K562 (cell line): ENCODE data around the gene ODF2. TPM values are rescaled to one million over a fixed set of nuclear protein-coding genes. Genes with fewer than 3 reads are reported as not detected.

Experiments used
- ATAC-seq: fragments of 200-7000 bp; cut with Tn5 transposase; 3 replicates; pipeline ENCODE4 v1.9.1; 2020; ENCODE audit warnings: moderate library complexity
- BruUV-seq: library from RNA; stranded (reverse); fragments of 400-500 nt; replicated peaks from 2 replicates; lab custom pipeline; 2021; lab: Mats Ljungman, UMichigan
- CTCF ChIA-PET: fragments of 300-600 bp; formaldehyde crosslinking; extraction: SDS; loops from one replicate; lab custom pipeline; 2021; ENCODE audit warnings: low intra/inter-chr PET ratio; lab: Yijun Ruan, JAX
- POLR2A ChIA-PET: fragments of 300-600, 350-650 bp; sonication (Branson Sonifier 250); formaldehyde crosslinking; extraction: SDS; loops from one replicate; lab custom pipeline; 2021; ENCODE audit warnings: antibody characterized with exemption, inconsistent platforms; lab: Yijun Ruan, JAX
- DNase-seq, 4 experiments: peaks; one replicate each; pipeline versions ENCODE4 v3.0.0 to v3.0.0-alpha.2; 2011 to 2018; ENCODE audit warnings: low spot score in 3 of 4, mixed read lengths in 3 of 4; ENCODE audit errors: extremely low read depth in 1 of 4
- FAIRE-seq: peaks from 2 replicates; lab custom pipeline; 2011; peaks lifted over from hg19 to GRCh38; lab: Jason Lieb, UNC
- H2AFZ ChIP-seq: 2 replicates; pipeline ENCODE4 v1.6.0; 2011; ENCODE audit warnings: low read depth, low read length, control low read depth, inconsistent platforms
- H3K27ac ChIP-seq: fragments of 200-600 bp; 3 replicates; pipeline ENCODE4 v1.8.0; 2011; ENCODE audit warnings: low read depth, mild to moderate bottlenecking, control low read depth, inconsistent platforms, low read length, moderate library complexity, mixed read lengths; ENCODE audit errors: extremely low read depth
- H3K27me3 ChIP-seq, 2 experiments: fragments of 300-600 bp in 1 of 2; 2 replicates in 1 of 2; 3 replicates in 1 of 2; pipeline versions ENCODE4 v1.6.0 to v1.8.0; 2011; ENCODE audit warnings: inconsistent platforms in 2 of 2, low read length in 2 of 2, mild to moderate bottlenecking in 1 of 2, mixed read lengths in 1 of 2, moderate library complexity in 1 of 2; ENCODE audit not compliant: control insufficient read depth in 2 of 2, insufficient read depth in 2 of 2
- H3K36me3 ChIP-seq: fragments of 300-600 bp; 3 replicates; pipeline ENCODE4 v1.8.0; 2011; ENCODE audit warnings: mild to moderate bottlenecking, low read length, inconsistent platforms; ENCODE audit not compliant: control insufficient read depth, insufficient read depth
- H3K4me1 ChIP-seq, 2 experiments: fragments of 200-600 bp in 1 of 2; replicated peaks in 1 of 2; 2 replicates in 1 of 2; 3 replicates in 1 of 2; pipeline versions ENCODE4 v1.5.1 to v1.8.0; 2011; ENCODE audit warnings: inconsistent platforms in 2 of 2, low read length in 2 of 2, mild to moderate bottlenecking in 1 of 2, mixed read lengths in 1 of 2, moderate library complexity in 1 of 2; ENCODE audit not compliant: control insufficient read depth in 2 of 2, insufficient read depth in 2 of 2
- H3K4me2 ChIP-seq: 2 replicates; pipeline ENCODE4 v1.6.1; 2011; ENCODE audit warnings: low read length, control low read depth, inconsistent platforms, mixed read lengths; ENCODE audit not compliant: insufficient read depth
- H3K4me3 ChIP-seq: fragments of 200-600 bp; sonication (generic), shearing (Covaris generic); 2 replicates; pipeline ENCODE4 v1.5.1; 2016; ENCODE audit warnings: control low read depth, inconsistent platforms
- H3K79me2 ChIP-seq: fragments of 200-600 bp; 3 replicates; pipeline ENCODE4 v1.8.0; 2011; ENCODE audit warnings: low read length, inconsistent platforms; ENCODE audit not compliant: control insufficient read depth, insufficient read depth
- H3K9ac ChIP-seq, 2 experiments: 2 replicates each; pipeline versions ENCODE4 v1.6.0 to v1.6.1; 2011; ENCODE audit warnings: low read depth in 2 of 2, low read length in 2 of 2, control low read depth in 1 of 2, inconsistent platforms in 1 of 2, mild to moderate bottlenecking in 1 of 2, mixed read lengths in 1 of 2; ENCODE audit not compliant: insufficient read depth in 1 of 2
- H3K9me1 ChIP-seq: one replicate; pipeline ENCODE4 v1.6.0; 2011; ENCODE audit warnings: inconsistent platforms, mild to moderate bottlenecking, low read length, moderate library complexity; ENCODE audit not compliant: control insufficient read depth, insufficient read depth
- H3K9me3 ChIP-seq: replicated peaks from 2 replicates; pipeline ENCODE4 v1.5.1; 2011; ENCODE audit warnings: low read depth, low read length, inconsistent platforms; ENCODE audit not compliant: control insufficient read depth, insufficient read depth
- H4K20me1 ChIP-seq: replicated peaks from 2 replicates; pipeline ENCODE4 v1.6.1; 2011; ENCODE audit warnings: low read length, inconsistent platforms, mixed read lengths; ENCODE audit not compliant: control insufficient read depth, insufficient read depth
- COPS2 ChIP-seq: fragments of 450-650 bp; conservative IDR thresholded peaks from 2 replicates; pipeline ENCODE4 v1.6.1; 2016; ENCODE audit warnings: mild to moderate bottlenecking, moderate library complexity
- DACH1 ChIP-seq: fragments of 450-650 bp; IDR thresholded peaks from 2 replicates; pipeline ENCODE4 v1.6.1; 2018; ENCODE audit not compliant: partially characterized antibody
- EP300 ChIP-seq: IDR thresholded peaks from 2 replicates; pipeline ENCODE4 v1.6.1; 2012; ENCODE audit warnings: low read length, improper control_type of control experiment
- FOXP1 ChIP-seq: sonication (generic); formaldehyde crosslinking; IDR thresholded peaks from 2 replicates; pipeline ENCODE4 v1.8.0; 2022; ENCODE audit warnings: mild to moderate bottlenecking, missing genetic modification reagents
- OTX1 ChIP-seq: fragments of 450-650 bp; formaldehyde crosslinking; IDR thresholded peaks from 2 replicates; pipeline ENCODE4 v1.4.0; 2022; ENCODE audit warnings: mild to moderate bottlenecking
- POLR2G ChIP-seq: fragments of 200-400 bp; formaldehyde crosslinking; IDR thresholded peaks from 2 replicates; pipeline ENCODE4 v1.6.1; 2017; ENCODE audit warnings: low read depth, mild to moderate bottlenecking, antibody characterized with exemption, low read length, moderate library complexity
- POLR2H ChIP-seq: IDR thresholded peaks from 2 replicates; pipeline ENCODE4 v1.6.1; 2016; ENCODE audit warnings: missing genetic modification characterization, low read depth, mild to moderate bottlenecking, control low read depth, missing compliant biosample characterization, moderate library complexity
- SETDB1 ChIP-seq: IDR thresholded peaks from one replicate; pipeline ENCODE4 v1.6.1; 2012; ENCODE audit warnings: low read length, control low read depth, inconsistent platforms
- SMARCA5 ChIP-seq: fragments of 450-650 bp; IDR thresholded peaks from 2 replicates; pipeline ENCODE4 v1.6.1; 2016
- SMARCC2 ChIP-seq: fragments of 450-650 bp; IDR thresholded peaks from 2 replicates; pipeline ENCODE4 v1.6.1; 2017; ENCODE audit warnings: antibody characterized with exemption, moderate library complexity, mild to moderate bottlenecking, low read depth
- SP2 ChIP-seq: IDR thresholded peaks from 2 replicates; pipeline ENCODE4 v1.6.1; 2011; ENCODE audit warnings: mild to moderate bottlenecking, low read depth, low read length, moderate library complexity; ENCODE audit not compliant: poor library complexity, severe bottlenecking; ENCODE audit errors: extremely low read depth
- WGBS: fragments of 100-300 bp; shearing (Covaris generic); methylation state at CpG from one replicate; pipeline ENCODE4 v1.1.6; 2016; ENCODE audit warnings: low coverage, mixed read lengths; ENCODE audit not compliant: insufficient coverage; ENCODE audit errors: missing lambda C conversion rate; 5-methylcytosine and 5-hydroxymethylcytosine counted together
- in situ Hi-C: fragments of 300-500 bp; cut with MboI; formaldehyde crosslinking; loops from 4 replicates; pipeline ENCODE4 v1.15.0; 2018; ENCODE audit warnings: inconsistent platforms, mixed read lengths
- intact Hi-C: fragments of 100-400 bp; cut with micrococcal nuclease; formaldehyde crosslinking; loops from 2 replicates; pipeline ENCODE4 v1.14.2; 2022
- polyA plus RNA-seq, 8 experiments: library from polyadenylated mRNA; depleted of rRNA in 4 of 8; stranded (reverse) in 5 of 8; unstranded in 3 of 8; fragments of >200 nt; fragmentation: Nextera tagmentation in 2 of 8; fragmentation: Illumina TruSeq in 1 of 8; extraction: Ambion mirVana in 2 of 8; extraction: Trizol in 1 of 8; gene quantifications; 2 replicates each; pipeline versions ENCODE4 v1.2.1 to v1.2.3, GENCODE V29; 2011 to 2014; ENCODE audit warnings: inconsistent platforms in 1 of 8, missing spikeins in 1 of 8
- total RNA-seq, 7 experiments: library from RNA; depleted of rRNA in 6 of 7; stranded (reverse); fragments of >200 nt in 6 of 7; fragmentation: Illumina TruSeq in 2 of 7; extraction: Trizol in 2 of 7; gene quantifications; 2 replicates each; pipeline versions ENCODE4 v1.2.1 to v1.2.3, GENCODE V29; 2011 to 2021; ENCODE audit warnings: low replicate concordance in 1 of 7
- TF ChIP-seq, protein P1 (sequence below): sonication (generic); formaldehyde crosslinking; IDR thresholded peaks from 2 replicates; pipeline ENCODE4 v1.4.0; 2020; ENCODE audit warnings: mild to moderate bottlenecking, missing genetic modification reagents
- TF ChIP-seq, protein P2 (sequence below): fragments of 450-650 bp; IDR thresholded peaks from 2 replicates; pipeline ENCODE4 v1.6.1; 2016; ENCODE audit warnings: borderline replicate concordance
- TF ChIP-seq, protein P3 (sequence below): fragments of 250-450 bp; sonication (Bioruptor Pico); IDR thresholded peaks from 2 replicates; pipeline ENCODE4 v1.8.0; 2022; ENCODE audit warnings: moderate library complexity, mild to moderate bottlenecking, inconsistent platforms

The ODF2 gene
- total and polyA plus RNA-seq, 9 of the 15 experiments (the other 6 are each of a cell fraction or from before 2014, with no cell fraction given) = 16.5 to 83.2 (median 69.7) TPM

DNA sequence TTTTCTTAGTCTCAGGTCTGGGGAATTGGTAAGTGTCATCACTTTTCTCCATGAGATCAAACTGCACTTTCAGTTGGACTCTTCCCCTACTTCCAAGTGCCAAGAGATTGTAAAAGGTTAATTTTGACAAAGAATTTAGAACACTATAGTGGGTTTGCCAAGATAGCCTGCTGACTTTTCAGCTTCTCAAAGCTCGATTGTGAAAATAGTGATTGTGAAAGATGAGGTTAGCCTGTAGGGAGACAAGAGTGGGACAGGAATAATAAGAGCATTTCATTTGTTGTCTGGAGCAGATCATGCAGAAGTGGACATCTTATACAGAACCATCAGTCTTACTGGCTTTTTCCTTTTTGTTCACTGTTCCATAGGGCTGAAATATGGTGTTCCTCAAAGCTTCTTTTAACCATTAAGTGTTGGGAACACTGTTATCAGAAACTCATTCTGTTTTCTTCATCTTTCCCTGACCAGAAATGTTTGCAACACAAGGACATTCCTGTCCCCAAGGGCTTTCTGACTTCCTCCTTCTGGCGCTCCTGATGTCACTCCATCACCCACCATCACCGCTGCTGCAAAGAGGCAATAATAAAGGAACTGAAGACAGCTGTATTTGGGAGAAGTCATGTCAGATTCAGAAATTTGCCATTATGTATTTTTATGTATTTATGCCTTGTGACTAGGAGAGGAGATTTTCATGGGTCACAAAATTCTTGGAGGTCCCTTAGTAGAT is 85.0 kb downstream of the ODF2 start:
- H3K4me1 ChIP-seq = no peaks in the 10 kb centered on the region
- TF ChIP-seq, protein P1, sequence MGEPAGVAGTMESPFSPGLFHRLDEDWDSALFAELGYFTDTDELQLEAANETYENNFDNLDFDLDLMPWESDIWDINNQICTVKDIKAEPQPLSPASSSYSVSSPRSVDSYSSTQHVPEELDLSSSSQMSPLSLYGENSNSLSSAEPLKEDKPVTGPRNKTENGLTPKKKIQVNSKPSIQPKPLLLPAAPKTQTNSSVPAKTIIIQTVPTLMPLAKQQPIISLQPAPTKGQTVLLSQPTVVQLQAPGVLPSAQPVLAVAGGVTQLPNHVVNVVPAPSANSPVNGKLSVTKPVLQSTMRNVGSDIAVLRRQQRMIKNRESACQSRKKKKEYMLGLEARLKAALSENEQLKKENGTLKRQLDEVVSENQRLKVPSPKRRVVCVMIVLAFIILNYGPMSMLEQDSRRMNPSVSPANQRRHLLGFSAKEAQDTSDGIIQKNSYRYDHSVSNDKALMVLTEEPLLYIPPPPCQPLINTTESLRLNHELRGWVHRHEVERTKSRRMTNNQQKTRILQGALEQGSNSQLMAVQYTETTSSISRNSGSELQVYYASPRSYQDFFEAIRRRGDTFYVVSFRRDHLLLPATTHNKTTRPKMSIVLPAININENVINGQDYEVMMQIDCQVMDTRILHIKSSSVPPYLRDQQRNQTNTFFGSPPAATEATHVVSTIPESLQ (CRISPR knock-in tag) = no peak
- no peak for TF ChIP-seq SP2
- TF ChIP-seq POLR2G = no peak
- TF ChIP-seq, protein P2, sequence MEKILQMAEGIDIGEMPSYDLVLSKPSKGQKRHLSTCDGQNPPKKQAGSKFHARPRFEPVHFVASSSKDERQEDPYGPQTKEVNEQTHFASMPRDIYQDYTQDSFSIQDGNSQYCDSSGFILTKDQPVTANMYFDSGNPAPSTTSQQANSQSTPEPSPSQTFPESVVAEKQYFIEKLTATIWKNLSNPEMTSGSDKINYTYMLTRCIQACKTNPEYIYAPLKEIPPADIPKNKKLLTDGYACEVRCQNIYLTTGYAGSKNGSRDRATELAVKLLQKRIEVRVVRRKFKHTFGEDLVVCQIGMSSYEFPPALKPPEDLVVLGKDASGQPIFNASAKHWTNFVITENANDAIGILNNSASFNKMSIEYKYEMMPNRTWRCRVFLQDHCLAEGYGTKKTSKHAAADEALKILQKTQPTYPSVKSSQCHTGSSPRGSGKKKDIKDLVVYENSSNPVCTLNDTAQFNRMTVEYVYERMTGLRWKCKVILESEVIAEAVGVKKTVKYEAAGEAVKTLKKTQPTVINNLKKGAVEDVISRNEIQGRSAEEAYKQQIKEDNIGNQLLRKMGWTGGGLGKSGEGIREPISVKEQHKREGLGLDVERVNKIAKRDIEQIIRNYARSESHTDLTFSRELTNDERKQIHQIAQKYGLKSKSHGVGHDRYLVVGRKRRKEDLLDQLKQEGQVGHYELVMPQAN = no peak
- TF ChIP-seq FOXP1 (CRISPR knock-in tag) = no peak
- no peak for TF ChIP-seq DACH1
- no peak for TF ChIP-seq COPS2
- TF ChIP-seq, protein P3, sequence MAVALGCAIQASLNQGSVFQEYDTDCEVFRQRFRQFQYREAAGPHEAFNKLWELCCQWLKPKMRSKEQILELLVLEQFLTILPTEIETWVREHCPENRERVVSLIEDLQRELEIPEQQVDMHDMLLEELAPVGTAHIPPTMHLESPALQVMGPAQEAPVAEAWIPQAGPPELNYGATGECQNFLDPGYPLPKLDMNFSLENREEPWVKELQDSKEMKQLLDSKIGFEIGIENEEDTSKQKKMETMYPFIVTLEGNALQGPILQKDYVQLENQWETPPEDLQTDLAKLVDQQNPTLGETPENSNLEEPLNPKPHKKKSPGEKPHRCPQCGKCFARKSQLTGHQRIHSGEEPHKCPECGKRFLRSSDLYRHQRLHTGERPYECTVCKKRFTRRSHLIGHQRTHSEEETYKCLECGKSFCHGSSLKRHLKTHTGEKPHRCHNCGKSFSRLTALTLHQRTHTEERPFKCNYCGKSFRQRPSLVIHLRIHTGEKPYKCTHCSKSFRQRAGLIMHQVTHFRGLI (CRISPR knock-in tag) = no peak
- no peak for TF ChIP-seq SMARCA5
- TF ChIP-seq SMARCC2 = no peak
- no peak for TF ChIP-seq SETDB1
- TF ChIP-seq POLR2H (tag) = no peak
- TF ChIP-seq EP300 = no peak
- TF ChIP-seq OTX1 (CRISPR knock-in tag) = no peak
- no peak overlapping the region for H2AFZ ChIP-seq
- WGBS = 78% methylated on average over 3 of the region's 3 CpGs
- intact Hi-C loops = no loop called here
- peaks cover 3% of the 10 kb centered on the region for H3K9me1 ChIP-seq
- no peak overlapping the region for H3K4me3 ChIP-seq
- no peak overlapping the region for H3K4me2 ChIP-seq
- H3K79me2 ChIP-seq = no peaks in the 10 kb centered on the region
- ChIA-PET POLR2A (interaction anchor here (4.9 kb wide), 1 partner anchor 10 kb away, joined by 27 read pairs; the partner anchor contains the start of gene SPTAN1), CTCF (no interaction called here)
- BruUV-seq = no TSS peak
- in situ Hi-C loops = no loop called here
- no peaks in the 10 kb centered on the region for H3K27me3 ChIP-seq
- 0 out of 2 replicates have a peak, but pooled peaks cover 4% of the 10 kb centered on the region for H4K20me1 ChIP-seq
- H3K27ac ChIP-seq = no peak overlapping the region
- no peak for DNase-seq
- H3K9ac ChIP-seq = no peak overlapping the region
- H3K9me3 ChIP-seq = no peaks in the 10 kb centered on the region; the same call in 1 of the 2 replicates
- FAIRE-seq = no peak
- no peak for ATAC-seq
- H3K36me3 ChIP-seq = peaks cover 55% of the 10 kb centered on the region; the same call in 2 of the 3 replicates
